Heart right ventricle (tissue), 16 donors: ENCODE data around the gene SYCP2. TPM values are rescaled to one million over a fixed set of nuclear protein-coding genes. Genes with fewer than 3 reads are reported as not detected.

Source experiments
- ATAC-seq, 8 donors: fragments of 200-7000 bp; cut with Tn5 transposase; one replicate each; pipeline ENCODE4 v1.9.1; 2020; ENCODE audit warnings: mild to moderate bottlenecking in 8 of 8, moderate library complexity in 8 of 8, moderate number of reproducible peaks in 1 of 8
- DNase-seq, 2 donors: peaks; one replicate each; pipeline ENCODE4 v3.0.0-alpha.2; 2020
- H3K27ac ChIP-seq, 10 donors: fragments of 200-600 bp; sonication (generic) in 2 of 10; one replicate each; pipeline versions ENCODE4 v1.5.0 to v1.8.0; 2020 to 2022; ENCODE audit warnings: mild to moderate bottlenecking in 3 of 10
- H3K27me3 ChIP-seq, 7 donors: fragments of 200-600 bp; one replicate each; pipeline ENCODE4 v1.8.0; 2021 to 2022; ENCODE audit warnings: mild to moderate bottlenecking in 2 of 7
- H3K36me3 ChIP-seq, 9 donors: fragments of 200-600 bp; sonication (generic) in 1 of 9; one replicate each; pipeline versions ENCODE4 v1.5.0 to v1.8.0; 2020 to 2022; ENCODE audit warnings: mild to moderate bottlenecking in 2 of 9
- H3K4me1 ChIP-seq, 9 donors: fragments of 200-600 bp; sonication (generic) in 1 of 9; one replicate each; pipeline versions ENCODE4 v1.5.0 to v1.8.0; 2020 to 2022; ENCODE audit warnings: mild to moderate bottlenecking in 4 of 9
- H3K4me3 ChIP-seq, 10 donors: fragments of 200-600 bp; sonication (generic) in 2 of 10; one replicate each; pipeline versions ENCODE4 v1.5.0 to v1.8.0; 2020 to 2022; ENCODE audit warnings: mild to moderate bottlenecking in 7 of 10, moderate library complexity in 2 of 10
- H3K9me3 ChIP-seq, 11 donors: fragments of 200-600 bp in 10 of 11; sonication (generic) in 2 of 11; one replicate each; pipeline versions ENCODE4 v1.5.0 to v1.8.0; 2013 to 2022; ENCODE audit warnings: mild to moderate bottlenecking in 2 of 11, control low read depth in 1 of 11, moderate library complexity in 1 of 11
- CTCF ChIP-seq, 9 donors: fragments of 200-600 bp; sonication (generic) in 2 of 9; IDR thresholded peaks; one replicate each; pipeline versions ENCODE4 v1.5.0 to v1.8.0; 2021 to 2022; ENCODE audit warnings: antibody characterized with exemption in 9 of 9, mild to moderate bottlenecking in 5 of 9, moderate library complexity in 1 of 9
- WGBS, 2 donors: extraction: QIAGEN DNeasy Blood & Tissue Kit; methylation state at CpG; one replicate each; pipeline ENCODE4 v1.1.7; 2013; ENCODE audit warnings: inconsistent platforms in 1 of 2; 5-methylcytosine and 5-hydroxymethylcytosine counted together
- intact Hi-C, 10 donors: fragments of 100-400 bp; cut with DNase I; formaldehyde crosslinking; loops; one replicate each; pipeline versions ENCODE4 v1.11.1 to v1.14.2; 2022
- polyA plus RNA-seq, 2 donors: library from polyadenylated mRNA; stranded (reverse); fragments of 200-250 nt; gene quantifications; one replicate each; pipeline ENCODE4 v1.2.3, GENCODE V29; 2013
- total RNA-seq, 10 donors: library from RNA; stranded (reverse); fragmentation: NEBNext Ultra II Directional in 3 of 10; extraction: Animal tissue kit (Norgen Biotek cat#: 25700) in 3 of 10; gene quantifications; one replicate each; pipeline versions ENCODE4 v1.2.1 to v1.2.4, GENCODE V29; 2021 to 2023
- donor health status: Arrhythmogenic right ventricular cardiomyopathy.
- donor health status: ischemic (EF 13 %, LVEDD 7.1; RV severe dilation, severe dysfunction).
- donor health status: healthy with polysubstance abuse.
- donor health status: DM: no; HTN: yes; CAD: no.
- donor health status: DM: no; HTN: no; CAD: no.
- donor health status: ischemic (EF 25% LVEDD 6.9; RV normal size, moderate dysfunction).
- donor health status: ischemic (EF 25% LVEDD 5.7; RV mildly dilated, moderate dysfunction).
- donor health status: healthy.
- donor health status: DM: yes; HTN: yes; CAD: no.
- donor health status: Ischemic cardiomyopathy.
- donor health status: ischemic (EF 35%, LVEDD 5.7; RV mildly dilated, moderate dysfunction).
- donor health status: nonischemic (EF 11% LVEDD 7.7; RV severe dilation, severe dysfunction).
- donor health status: DM: yes; HTN: yes; CAD: no.
- donor health status: PGD.
- donor health status: ischemic (EF 29% LVEDD 5.4; RV normal size, mild dysfunction).
- donor health status: nonischemic (EF 23%, LVEDD 6.1; RV moderate dilation, normal function).

Gene SYCP2
- total and polyA plus RNA-seq, 12 donors, result 0.45 to 7.5 (median 0.93) TPM

GRCh38 chr20:59976156-59976782, 42.8 kb upstream of the SYCP2 start:
- no peaks in the 10 kb centered on the region for H3K36me3 ChIP-seq
- DNase-seq, result no peak
- H3K9me3 ChIP-seq, result peaks cover 0 to 4% (median 0%) of the 10 kb centered on the region in 11 donors
- 81 to 91% methylated on average over 6 of the region's 6 CpGs for WGBS, 2 donors
- H3K4me3 ChIP-seq, result no peak overlapping the region
- ATAC-seq, result no peak
- intact Hi-C loops, result no loop called here
- H3K27me3 ChIP-seq, result no peaks in the 10 kb centered on the region
- no peak for TF ChIP-seq CTCF (IDR thresholded peaks at IDR 0.05)
- no peak overlapping the region for H3K27ac ChIP-seq
- peaks cover 0 to 7% (median 0%) of the 10 kb centered on the region in 9 donors for H3K4me1 ChIP-seq

- H3K9me3 ChIP-seq, result peaks cover 0 to 4% (median 0%) of the 10 kb centered on the region in 11 donors
- intact Hi-C loops, result no loop called here
- H3K27me3 ChIP-seq, result no peaks in the 10 kb centered on the region
- WGBS, 2 donors, result 88 to 92% methylated on average over 12 of the region's 12 CpGs
- DNase-seq, result no peak
- H3K36me3 ChIP-seq, result no peaks in the 10 kb centered on the region
- H3K4me1 ChIP-seq, result peaks cover 0 to 7% (median 0%) of the 10 kb centered on the region in 9 donors
- H3K4me3 ChIP-seq, result no peak overlapping the region
- ATAC-seq, result no peak
- no peak for TF ChIP-seq CTCF (IDR thresholded peaks at IDR 0.05)
- H3K27ac ChIP-seq, result no peak overlapping the region
These were observed 38.8 kb upstream of the SYCP2 start for GRCh38 chr20:59972037-59972801.

GRCh38 chr20:59971428-59971827, 38.0 kb upstream of the SYCP2 start:
- TF ChIP-seq CTCF (IDR thresholded peaks at IDR 0.05), result no peak
- 94 to 97% methylated on average over 1 of the region's 1 CpG for WGBS, 2 donors

GRCh38 chr20:59966428-59966827, 33.0 kb upstream of the SYCP2 start:
- DNase-seq, result no peak
- 80 to 84% methylated on average over 3 of the region's 3 CpGs for WGBS, 2 donors
- H3K36me3 ChIP-seq, result no peaks in the 10 kb centered on the region
- no peak for ATAC-seq
- H3K9me3 ChIP-seq, result no peaks in the 10 kb centered on the region
- no peak for TF ChIP-seq CTCF (IDR thresholded peaks at IDR 0.05)
- no peak overlapping the region for H3K4me3 ChIP-seq
- H3K27me3 ChIP-seq, result no peaks in the 10 kb centered on the region
- H3K4me1 ChIP-seq, result peaks cover 0 to under 1% (median 0%) of the 10 kb centered on the region in 9 donors
- H3K27ac ChIP-seq, result no peak overlapping the region
- intact Hi-C loops, result loop anchor here in 1 of 10 donors (10.0 kb wide), 1 partner anchor 58 kb away; no protein-coding TSS in a partner anchor

More at GRCh38 chr20:59971428-59971827, 38.0 kb upstream of the SYCP2 start:
- Histone ChIP-seq H3K27ac (no peak overlapping the region), H3K36me3 (no peaks in the 10 kb centered on the region), H3K4me1 (peaks cover 0 to 7% (median 0%) of the 10 kb centered on the region in 9 donors), H3K27me3 (no peaks in the 10 kb centered on the region), H3K4me3 (no peak overlapping the region), H3K9me3 (peaks cover 0 to 4% (median 0%) of the 10 kb centered on the region in 11 donors)
- ATAC-seq (no peak), DNase-seq (no peak)
- intact Hi-C loops, result no loop called here
